IPS DF 6.9 (cell line): ENCODE measurements around the gene RTL1.

Experiments
- DNase-seq: peaks from one replicate; pipeline ENCODE4 v3.0.0-alpha.2; 2013; ENCODE audit warnings: low read depth, low spot score
- H3K27ac ChIP-seq: one replicate; pipeline ENCODE4 v1.5.1; 2013; ENCODE audit warnings: low read length, control low read depth
- H3K27me3 ChIP-seq: 2 replicates; pipeline ENCODE4 v1.6.1; 2013; ENCODE audit warnings: mild to moderate bottlenecking, low read length; ENCODE audit not compliant: control insufficient read depth, insufficient read depth
- H3K36me3 ChIP-seq: 2 replicates; pipeline ENCODE4 v1.6.1; 2013; ENCODE audit warnings: low read length; ENCODE audit not compliant: control insufficient read depth, insufficient read depth
- H3K4me1 ChIP-seq: 2 replicates; pipeline ENCODE4 v1.6.1; 2013; ENCODE audit warnings: low read length; ENCODE audit not compliant: control insufficient read depth, insufficient read depth
- H3K4me3 ChIP-seq: 2 replicates; pipeline ENCODE4 v1.5.1; 2013; ENCODE audit warnings: mild to moderate bottlenecking, low read length
- H3K9me3 ChIP-seq: 2 replicates; pipeline ENCODE4 v1.6.1; 2013; ENCODE audit warnings: low read length, inconsistent platforms; ENCODE audit not compliant: control insufficient read depth, insufficient read depth
- WGBS: extraction: QIAGEN DNeasy Blood & Tissue Kit; methylation state at CpG from one replicate; pipeline ENCODE4 v1.1.7; 2013; ENCODE audit warnings: mixed read lengths, missing lambda C conversion rate; ENCODE audit not compliant: insufficient read length, insufficient coverage; 5-methylcytosine and 5-hydroxymethylcytosine counted together

RTL1 gene

DNA sequence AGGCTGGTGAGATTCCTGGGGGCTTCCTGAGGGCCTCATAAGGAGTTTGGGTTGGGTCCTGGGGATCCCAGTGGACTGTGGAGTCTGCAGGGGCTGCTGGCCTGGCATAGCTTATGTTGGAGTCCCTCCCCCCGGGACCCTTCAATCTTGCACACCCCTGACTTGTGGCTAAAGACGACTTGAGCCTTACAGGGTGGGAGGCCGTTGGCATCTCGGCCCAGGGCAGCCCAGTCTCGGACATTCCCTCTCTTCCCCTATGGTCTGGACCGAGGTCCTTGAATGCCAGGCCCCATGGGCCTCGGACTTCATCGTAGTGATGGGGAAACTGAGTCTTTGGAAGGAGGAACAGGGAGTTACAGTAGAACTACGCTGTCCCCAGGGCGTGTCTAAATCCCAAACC is 12.5 kb downstream of the RTL1 start:
- Histone ChIP-seq H3K9me3 (no peaks in the 10 kb centered on the region), H3K4me3 (no peak overlapping the region), H3K36me3 (no peaks in the 10 kb centered on the region), H3K4me1 (no peaks in the 10 kb centered on the region), H3K27me3 (no peaks in the 10 kb centered on the region), H3K27ac (no peak overlapping the region)
- no CpG with 5 or more reads among the region's 10 CpGs for WGBS
- no peak for DNase-seq

GRCh38 chr14:100890061-100890850 is 13.3 kb downstream of the RTL1 start:
- Histone ChIP-seq H3K27ac (no peak overlapping the region), H3K9me3 (no peaks in the 10 kb centered on the region), H3K27me3 (no peaks in the 10 kb centered on the region), H3K4me1 (no peaks in the 10 kb centered on the region), H3K4me3 (no peak overlapping the region), H3K36me3 (no peaks in the 10 kb centered on the region)
- no CpG with 5 or more reads among the region's 8 CpGs for WGBS
- no peak for DNase-seq

GRCh38 chr14:100889641-100890040 is 13.9 kb downstream of the RTL1 start:
- H3K36me3 ChIP-seq: no peaks in the 10 kb centered on the region
- no peak overlapping the region for H3K27ac ChIP-seq
- H3K4me3 ChIP-seq: no peak overlapping the region
- WGBS: no CpG with 5 or more reads among the region's 6 CpGs
- H3K9me3 ChIP-seq: no peaks in the 10 kb centered on the region
- no peaks in the 10 kb centered on the region for H3K4me1 ChIP-seq
- H3K27me3 ChIP-seq: no peaks in the 10 kb centered on the region
- DNase-seq: no peak

DNA sequence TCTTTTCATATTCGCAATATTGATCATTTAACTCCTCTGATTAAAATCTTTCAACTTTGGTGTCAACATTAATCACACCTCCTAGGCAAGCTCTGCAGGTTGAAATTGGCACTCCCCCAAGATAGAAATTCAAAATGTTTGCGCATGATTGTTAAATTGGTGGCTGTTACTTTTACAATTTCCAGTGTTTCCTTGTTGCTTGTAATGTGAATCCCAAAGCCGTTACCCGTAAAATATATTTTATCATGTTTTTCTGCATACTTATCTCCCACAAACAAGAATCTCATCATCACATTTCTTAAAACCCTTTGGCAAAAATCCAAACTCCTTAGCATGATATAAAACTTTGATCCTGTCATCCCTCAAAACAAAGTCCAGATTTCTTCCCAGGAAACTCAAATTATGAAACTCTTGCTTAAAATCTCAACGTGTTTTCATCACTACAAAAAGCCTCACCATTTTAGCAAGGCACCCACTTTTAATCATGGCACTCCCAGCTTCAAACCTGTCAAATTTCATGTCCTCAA is 14.7 kb downstream of the RTL1 start:
- DNase-seq: no peak

GRCh38 chr14:100887728-100888335 is 15.7 kb downstream of the RTL1 start:
- no peaks in the 10 kb centered on the region for H3K36me3 ChIP-seq
- no peaks in the 10 kb centered on the region for H3K9me3 ChIP-seq
- no CpG with 5 or more reads among the region's 6 CpGs for WGBS
- H3K27me3 ChIP-seq: no peaks in the 10 kb centered on the region
- no peak overlapping the region for H3K27ac ChIP-seq
- no peaks in the 10 kb centered on the region for H3K4me1 ChIP-seq
- DNase-seq: no peak
- no peak overlapping the region for H3K4me3 ChIP-seq

More for the DNA sequence above, 14.7 kb downstream of the RTL1 start:
- Histone ChIP-seq H3K27me3 (no peaks in the 10 kb centered on the region), H3K9me3 (no peaks in the 10 kb centered on the region), H3K27ac (no peak overlapping the region), H3K4me1 (no peaks in the 10 kb centered on the region), H3K36me3 (no peaks in the 10 kb centered on the region), H3K4me3 (no peak overlapping the region)
- WGBS: 100% methylated on average over 1 of the region's 5 CpGs

DNA sequence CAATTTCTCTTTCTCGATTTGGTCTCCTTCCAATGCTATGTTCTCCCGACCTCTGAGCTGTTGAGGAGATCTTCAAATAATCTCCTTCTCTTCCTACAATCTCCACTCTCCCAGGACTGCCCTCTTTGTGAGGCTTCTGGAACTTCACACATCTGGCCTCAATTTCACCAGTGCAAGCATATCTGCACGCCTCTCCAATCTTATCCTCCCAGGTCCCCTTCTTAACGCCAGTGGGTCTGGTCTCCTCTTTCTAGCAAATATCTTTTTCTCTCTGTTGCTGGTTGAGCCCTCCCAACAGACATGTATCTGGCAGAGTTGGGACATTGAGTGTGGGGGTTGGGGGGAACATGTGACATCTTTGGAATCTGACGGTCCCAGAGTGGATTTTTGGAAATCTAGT is 17.9 kb downstream of the RTL1 start:
- Histone ChIP-seq H3K4me1 (no peaks in the 10 kb centered on the region), H3K27ac (no peak overlapping the region), H3K27me3 (no peaks in the 10 kb centered on the region), H3K4me3 (no peak overlapping the region), H3K36me3 (no peaks in the 10 kb centered on the region), H3K9me3 (no peaks in the 10 kb centered on the region)
- no CpG with 5 or more reads among the region's 5 CpGs for WGBS
- DNase-seq: no peak

DNA sequence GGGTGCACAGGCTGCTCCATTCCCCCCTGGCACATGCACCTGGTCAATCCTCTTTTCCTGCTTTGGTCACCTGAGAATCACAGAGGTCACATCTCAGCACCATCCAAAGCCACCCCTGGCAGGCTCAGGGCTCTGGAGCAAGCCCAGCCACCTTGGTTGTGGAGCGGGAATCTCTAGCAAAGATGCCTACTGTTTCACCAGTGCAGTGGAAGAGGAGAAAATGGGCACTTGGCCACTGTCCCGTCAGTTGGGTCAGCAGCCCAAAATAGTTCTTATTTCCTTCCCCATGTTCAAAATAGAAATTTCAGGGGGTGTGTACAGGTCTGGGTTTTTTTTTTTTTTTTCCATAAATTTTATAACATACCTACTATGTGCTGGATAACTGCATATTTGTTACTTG is 18.3 kb downstream of the RTL1 start:
- Histone ChIP-seq H3K4me3 (no peak overlapping the region), H3K27ac (no peak overlapping the region), H3K27me3 (no peaks in the 10 kb centered on the region), H3K36me3 (no peaks in the 10 kb centered on the region), H3K4me1 (no peaks in the 10 kb centered on the region), H3K9me3 (no peaks in the 10 kb centered on the region)
- no peak for DNase-seq
- WGBS: no CpG with 5 or more reads among the region's 2 CpGs

- no peak overlapping the region for H3K27ac ChIP-seq
- H3K36me3 ChIP-seq: no peaks in the 10 kb centered on the region
- H3K4me1 ChIP-seq: no peaks in the 10 kb centered on the region
- no CpG with 5 or more reads among the region's 13 CpGs for WGBS
- DNase-seq: no peak
- no peak overlapping the region for H3K4me3 ChIP-seq
- H3K27me3 ChIP-seq: no peaks in the 10 kb centered on the region
- no peaks in the 10 kb centered on the region for H3K9me3 ChIP-seq
These were observed 19.1 kb downstream of the RTL1 start for GRCh38 chr14:100884456-100884855.

DNA sequence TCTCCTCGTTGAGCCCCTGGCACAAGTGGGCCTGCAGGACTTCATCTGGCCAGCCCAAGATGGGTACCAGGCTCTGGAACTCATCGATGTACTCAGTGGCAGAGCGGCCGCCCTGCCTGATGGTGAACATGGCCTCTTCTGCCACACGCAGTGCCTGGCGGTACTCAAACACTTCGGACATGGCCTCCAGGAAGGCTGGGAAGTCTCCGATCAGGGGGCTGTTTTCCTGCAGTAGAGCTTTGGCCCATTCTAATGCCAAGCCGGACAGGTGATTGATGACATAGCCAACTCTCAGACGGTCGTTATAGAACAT is 19.8 kb downstream of the RTL1 start:
- Histone ChIP-seq H3K4me3 (no peak overlapping the region), H3K27me3 (no peaks in the 10 kb centered on the region), H3K4me1 (no peaks in the 10 kb centered on the region), H3K36me3 (no peaks in the 10 kb centered on the region), H3K27ac (no peak overlapping the region), H3K9me3 (no peaks in the 10 kb centered on the region)
- no peak for DNase-seq
- no CpG with 5 or more reads among the region's 11 CpGs for WGBS

DNA sequence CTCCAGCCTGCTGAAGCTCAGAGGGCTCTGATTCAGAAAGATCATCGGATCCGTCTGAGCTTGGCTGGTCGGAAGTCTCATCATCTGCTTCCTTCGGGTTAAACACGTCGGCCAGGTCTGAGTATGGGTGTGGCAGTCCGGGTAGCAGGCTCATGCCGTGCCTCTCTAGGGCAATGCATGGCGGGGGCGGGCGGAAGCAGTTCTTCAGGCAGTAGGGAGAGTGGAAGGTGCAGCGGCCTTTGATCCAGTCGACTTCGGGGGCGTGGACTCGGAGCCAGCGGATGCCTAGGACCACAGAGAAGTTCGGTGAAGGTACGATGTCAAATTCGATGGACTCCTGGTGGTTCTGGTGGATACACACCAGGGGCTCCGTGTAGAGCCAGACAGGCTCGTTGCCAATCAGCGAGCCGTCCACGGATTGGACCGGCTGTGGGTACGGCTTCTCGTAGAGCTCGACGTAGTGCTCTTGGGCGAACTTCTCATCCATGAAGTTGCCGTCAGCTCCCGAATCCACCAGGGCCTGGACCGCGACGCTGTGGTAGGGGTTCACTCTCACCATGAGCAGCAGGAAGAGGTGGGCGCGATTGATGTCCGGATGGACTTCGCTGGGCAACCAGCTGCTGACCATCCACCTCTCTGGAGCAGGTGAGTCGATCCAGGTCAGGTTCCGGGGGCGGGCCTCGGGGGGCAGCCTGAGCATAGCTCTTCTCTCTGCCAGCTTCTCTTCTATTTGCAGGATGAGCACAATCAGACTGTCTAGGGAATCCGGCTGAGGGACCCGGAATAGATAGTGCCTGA is 20.3 kb downstream of the RTL1 start:
- WGBS: no CpG with 5 or more reads among the region's 46 CpGs
- Histone ChIP-seq H3K4me3 (no peak overlapping the region), H3K36me3 (no peaks in the 10 kb centered on the region), H3K27me3 (no peaks in the 10 kb centered on the region), H3K4me1 (no peaks in the 10 kb centered on the region), H3K9me3 (no peaks in the 10 kb centered on the region), H3K27ac (no peak overlapping the region)
- DNase-seq: no peak
